SK-N-SH (cell line): ENCODE measurements around the gene ERMAP. TPM values are rescaled to one million over a fixed set of nuclear protein-coding genes. Genes with fewer than 3 reads are reported as not detected.

Experiments used
- CTCF ChIA-PET: fragments of 300-600, 350-600 bp; formaldehyde crosslinking; extraction: SDS; loops from one replicate; lab custom pipeline; 2021; lab: Yijun Ruan, JAX
- POLR2A ChIA-PET: fragments of 350-600 bp; sonication (Branson Sonifier 250); formaldehyde crosslinking; extraction: SDS; loops from one replicate; lab custom pipeline; 2020; ENCODE audit warnings: antibody characterized with exemption, inconsistent platforms; lab: Yijun Ruan, JAX
- DNase-seq: peaks from one replicate; pipeline ENCODE4 v3.0.0; 2012
- H2AFZ ChIP-seq: fragments of 200-600 bp; sonication (generic); 2 replicates; pipeline ENCODE4 v1.8.1; 2016; ENCODE audit warnings: antibody characterized with exemption, mild to moderate bottlenecking, low read depth
- H3F3A ChIP-seq: fragments of 200-600 bp; sonication (generic); replicated peaks from 2 replicates; pipeline ENCODE3; 2016; ENCODE audit warnings: antibody characterized with exemption, mild to moderate bottlenecking; ENCODE audit not compliant: insufficient read depth
- H3K27ac ChIP-seq, 2 experiments: fragments of 200-500 bp in 1 of 2; fragments of 200-600 bp in 1 of 2; sonication (Bioruptor generic) in 1 of 2; sonication (generic), shearing (Covaris generic) in 1 of 2; 2 replicates each; pipeline versions ENCODE4 v1.5.1 to v1.6.1; 2014 to 2016; ENCODE audit warnings: low read depth in 2 of 2, inconsistent platforms in 1 of 2, low read length in 1 of 2, mild to moderate bottlenecking in 1 of 2, mixed read lengths in 1 of 2
- H3K27me3 ChIP-seq: fragments of 200-600 bp; sonication (generic), shearing (Covaris generic); 2 replicates; pipeline ENCODE4 v1.6.1; 2016; ENCODE audit warnings: mixed run types; ENCODE audit not compliant: insufficient read depth
- H3K36me3 ChIP-seq, 2 experiments: fragments of 200-500 bp in 1 of 2; fragments of 200-600 bp in 1 of 2; sonication (Bioruptor generic) in 1 of 2; sonication (generic) in 1 of 2; replicated peaks in 1 of 2; 2 replicates each; pipeline versions ENCODE3 to v1.5.1; 2014 to 2016; ENCODE audit warnings: low read length in 1 of 2, mild to moderate bottlenecking in 1 of 2; ENCODE audit not compliant: insufficient read depth in 2 of 2, control insufficient read depth in 1 of 2
- H3K4me1 ChIP-seq, 2 experiments: fragments of 200-500 bp in 1 of 2; fragments of 200-600 bp in 1 of 2; sonication (Bioruptor generic) in 1 of 2; sonication (generic), shearing (Covaris generic) in 1 of 2; 2 replicates each; pipeline versions ENCODE4 v1.5.1 to v1.6.1; 2014 to 2016; ENCODE audit warnings: low read depth in 1 of 2, low read length in 1 of 2, mixed run types in 1 of 2; ENCODE audit not compliant: insufficient read depth in 2 of 2, control insufficient read depth in 1 of 2
- H3K4me2 ChIP-seq: fragments of 200-600 bp; sonication (generic), shearing (Covaris generic); 2 replicates; pipeline ENCODE4 v1.6.1; 2017; ENCODE audit warnings: mixed run types
- H3K4me3 ChIP-seq, 2 experiments: fragments of 200-500 bp in 1 of 2; fragments of 200-600 bp in 1 of 2; sonication (Bioruptor generic) in 1 of 2; sonication (generic), shearing (Covaris generic) in 1 of 2; 2 replicates each; pipeline versions ENCODE4 v1.5.1 to v1.8.1; 2014 to 2016; ENCODE audit warnings: low read depth in 2 of 2, inconsistent platforms in 1 of 2, low read length in 1 of 2, mild to moderate bottlenecking in 1 of 2, mixed read lengths in 1 of 2, moderate library complexity in 1 of 2
- H3K79me2 ChIP-seq: fragments of 200-600 bp; sonication (generic); 2 replicates; pipeline ENCODE4 v1.8.1; 2017; ENCODE audit warnings: mild to moderate bottlenecking; ENCODE audit not compliant: insufficient read depth
- H3K9ac ChIP-seq: fragments of 200-600 bp; sonication (generic); 2 replicates; pipeline ENCODE4 v1.6.1; 2017; ENCODE audit warnings: mixed run types
- H3K9me2 ChIP-seq: fragments of 200-600 bp; sonication (generic); 2 replicates; pipeline ENCODE4 v1.6.1; 2017; ENCODE audit warnings: mixed run types
- H3K9me3 ChIP-seq: fragments of 200-600 bp; sonication (generic); 2 replicates; pipeline ENCODE4 v1.6.1; 2017; ENCODE audit warnings: mixed run types, mild to moderate bottlenecking, moderate library complexity
- H4K20me1 ChIP-seq: fragments of 200-600 bp; sonication (generic); 2 replicates; pipeline ENCODE4 v1.6.1; 2017; ENCODE audit warnings: mild to moderate bottlenecking, mixed run types; ENCODE audit not compliant: insufficient read depth
- EP300 ChIP-seq, 2 experiments: IDR thresholded peaks; 2 replicates each; pipeline versions ENCODE4 v1.4.0 to v1.6.1; 2012; ENCODE audit warnings: borderline replicate concordance in 1 of 2, low read depth in 1 of 2, low read length in 1 of 2
- GABPA ChIP-seq: IDR thresholded peaks from 2 replicates; pipeline ENCODE4 v1.4.0; 2012; ENCODE audit warnings: low read depth, mild to moderate bottlenecking
- IRF3 ChIP-seq: fragments of 150-350 bp; IDR thresholded peaks from 2 replicates; pipeline ENCODE4 v1.6.1; 2016; ENCODE audit warnings: mild to moderate bottlenecking, low read depth, low read length
- NFIC ChIP-seq: IDR thresholded peaks from 2 replicates; pipeline ENCODE4 v1.4.0; 2012; ENCODE audit warnings: borderline replicate concordance
- PBX3 ChIP-seq: IDR thresholded peaks from 2 replicates; pipeline ENCODE4; 2012
- RAD21 ChIP-seq: IDR thresholded peaks from 2 replicates; pipeline ENCODE4 v1.6.1; 2012; ENCODE audit warnings: mild to moderate bottlenecking, low read length
- RFX5 ChIP-seq: IDR thresholded peaks from 2 replicates; pipeline ENCODE4 v1.6.1; 2012; ENCODE audit warnings: mild to moderate bottlenecking, improper control_type of control experiment, low read length
- SMC3 ChIP-seq: IDR thresholded peaks from 2 replicates; pipeline ENCODE4 v1.6.1; 2012; ENCODE audit warnings: low read depth, low read length, improper control_type of control experiment
- WGBS: methylation state at CpG from one replicate; pipeline ENCODE4 v1.1.6; 2017; ENCODE audit warnings: low lambda C conversion rate; 5-methylcytosine and 5-hydroxymethylcytosine counted together
- polyA plus RNA-seq, 3 experiments: library from polyadenylated mRNA; depleted of rRNA; stranded (reverse); fragments of >200 nt; gene quantifications; 2 replicates each; pipeline ENCODE4 v1.2.3, GENCODE V29; 2012
- TF ChIP-seq, protein P1 (sequence below): fragments of 200-600 bp; sonication (generic); IDR thresholded peaks from 2 replicates; pipeline ENCODE4 v1.6.1; 2017; ENCODE audit warnings: antibody characterized with exemption, mild to moderate bottlenecking, moderate library complexity

Gene ERMAP
- polyA plus RNA-seq, 1 of the 3 experiments (the other 2 are of a cell fraction): 10.4 TPM

- no peak overlapping the region for H3K9ac ChIP-seq
- CTCF ChIA-PET: interaction anchor here (1.1 to 4.9 kb wide), 8 partner anchors 11 to 296 kb away, joined by 4 to 118 read pairs (median 25); partner anchors contain the start of genes C1orf50 and P3H1
- WGBS: 92% methylated on average over 6 of the region's 6 CpGs
- TF ChIP-seq EP300 (IDR thresholded peaks at IDR 0.05; ENCODE audit: borderline replicate concordance in 1 of 2, low read depth in 1 of 2, low read length in 1 of 2) (no peak), NFIC (no peak), PBX3 (no peak)
- no peak overlapping the region for H3K27ac ChIP-seq
- H2AFZ ChIP-seq: no peak overlapping the region
- H3K9me3 ChIP-seq: no peaks in the 10 kb centered on the region
- DNase-seq: no peak
- H3K4me3 ChIP-seq: no peak overlapping the region
- no peaks in the 10 kb centered on the region for H3K27me3 ChIP-seq
- POLR2A ChIA-PET: no interaction called here
- no peaks in the 10 kb centered on the region for H3K4me1 ChIP-seq
- H3F3A ChIP-seq: no peaks in the 10 kb centered on the region
- no peak overlapping the region for H3K4me2 ChIP-seq
- H4K20me1 ChIP-seq: no peaks in the 10 kb centered on the region
- peaks cover 52% of the 10 kb centered on the region in 2 experiments for H3K36me3 ChIP-seq
- peaks cover 14% of the 10 kb centered on the region; the same call in 1 of the 2 replicates for H3K79me2 ChIP-seq
- H3K9me2 ChIP-seq: no peaks in the 10 kb centered on the region
Measured at GRCh38 chr1:42776502-42776901, 40.4 kb upstream of the ERMAP start.

GRCh38 chr1:42777852-42778251 lies 39.1 kb upstream of the ERMAP start:
- TF ChIP-seq, protein P1, sequence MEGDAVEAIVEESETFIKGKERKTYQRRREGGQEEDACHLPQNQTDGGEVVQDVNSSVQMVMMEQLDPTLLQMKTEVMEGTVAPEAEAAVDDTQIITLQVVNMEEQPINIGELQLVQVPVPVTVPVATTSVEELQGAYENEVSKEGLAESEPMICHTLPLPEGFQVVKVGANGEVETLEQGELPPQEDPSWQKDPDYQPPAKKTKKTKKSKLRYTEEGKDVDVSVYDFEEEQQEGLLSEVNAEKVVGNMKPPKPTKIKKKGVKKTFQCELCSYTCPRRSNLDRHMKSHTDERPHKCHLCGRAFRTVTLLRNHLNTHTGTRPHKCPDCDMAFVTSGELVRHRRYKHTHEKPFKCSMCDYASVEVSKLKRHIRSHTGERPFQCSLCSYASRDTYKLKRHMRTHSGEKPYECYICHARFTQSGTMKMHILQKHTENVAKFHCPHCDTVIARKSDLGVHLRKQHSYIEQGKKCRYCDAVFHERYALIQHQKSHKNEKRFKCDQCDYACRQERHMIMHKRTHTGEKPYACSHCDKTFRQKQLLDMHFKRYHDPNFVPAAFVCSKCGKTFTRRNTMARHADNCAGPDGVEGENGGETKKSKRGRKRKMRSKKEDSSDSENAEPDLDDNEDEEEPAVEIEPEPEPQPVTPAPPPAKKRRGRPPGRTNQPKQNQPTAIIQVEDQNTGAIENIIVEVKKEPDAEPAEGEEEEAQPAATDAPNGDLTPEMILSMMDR: peak; percentile 73
- TF ChIP-seq SMC3 (peak; percentile 79), RAD21 (peak; percentile 89), IRF3 (no peak), GABPA (no peak), RFX5 (no peak)
- POLR2A ChIA-PET: interaction anchor here (0.5 kb wide), 1 partner anchor 57 kb away, joined by 3 read pairs; no protein-coding TSS in a partner anchor

More at GRCh38 chr1:42777852-42778251, 39.1 kb upstream of the ERMAP start:
- Histone ChIP-seq H4K20me1 (no peaks in the 10 kb centered on the region), H2AFZ (no peak overlapping the region), H3K27me3 (no peaks in the 10 kb centered on the region), H3K9me3 (no peaks in the 10 kb centered on the region), H3K79me2 (peaks cover 2% of the 10 kb centered on the region; the same call in 1 of the 2 replicates), H3K27ac (no peak overlapping the region), H3K4me1 (no peaks in the 10 kb centered on the region), H3K9ac (no peak overlapping the region), H3K4me2 (no peak overlapping the region), H3F3A (no peaks in the 10 kb centered on the region), H3K36me3 (peaks cover 54 to 55% of the 10 kb centered on the region in 2 experiments), H3K9me2 (no peaks in the 10 kb centered on the region), H3K4me3 (no peak overlapping the region)
- CTCF ChIA-PET: interaction anchor here (0.5 to 4.9 kb wide), 32 partner anchors 9 to 307 kb away, joined by 3 to 118 read pairs (median 4); partner anchors contain the start of genes C1orf50, P3H1 and ZNF691
- DNase-seq: peak; percentile 75
